HK-2 (cell line): ENCODE measurements around the gene SURF6.
"Not testable (repeated sequence)": the region's sequence is repeated elsewhere in the genome, so short reads cannot be mapped to it uniquely, and the experiment has no call there.

Experiments used
- DNase-seq: peaks from one replicate; pipeline ENCODE4 v3.0.0-alpha.2; 2018; ENCODE audit not compliant: unreplicated experiment

SURF6 gene

GRCh38 chr9:133335924-133336811 is at the start of gene SURF6:
SURF6 (minus strand) TSS chr9:133336188; CDS start chr9:133336132, 56 bp downstream.
- peak; percentile 94 for DNase-seq

- no peak for DNase-seq
These were observed 49.5 kb upstream of the SURF6 start for GRCh38 chr9:133385452-133385851.

GRCh38 chr9:133384736-133385321 is 48.8 kb upstream of the SURF6 start:
- no peak for DNase-seq

- DNase-seq = no peak
These were observed 47.5 kb upstream of the SURF6 start for GRCh38 chr9:133383438-133383837.

GRCh38 chr9:133382507-133383141 is 46.6 kb upstream of the SURF6 start:
- DNase-seq = no peak

- no peak for DNase-seq
These were observed 44.7 kb upstream of the SURF6 start for GRCh38 chr9:133380734-133381133.

GRCh38 chr9:133379153-133380086 is 43.4 kb upstream of the SURF6 start:
- DNase-seq = no peak

GRCh38 chr9:133378408-133378962 is 42.5 kb upstream of the SURF6 start:
- DNase-seq = no peak

GRCh38 chr9:133377721-133378216 is 41.8 kb upstream of the SURF6 start:
- DNase-seq = no peak

- DNase-seq = not testable (repeated sequence)
These were observed 41.3 kb upstream of the SURF6 start for GRCh38 chr9:133377280-133377679.

- DNase-seq = peak; percentile 96
These were observed 40.0 kb upstream of the SURF6 start, which contains the start of the genes STKLD1 and SURF4 for GRCh38 chr9:133375724-133376654. STKLD1 (plus strand) TSS chr9:133376366; CDS start chr9:133376474, 108 bp downstream. SURF4 (minus strand) TSS chr9:133376060; CDS start chr9:133375969, 91 bp downstream.

GRCh38 chr9:133375116-133375723 is 39.2 kb upstream of the SURF6 start:
- peak; percentile 49 for DNase-seq

- no peak for DNase-seq
These were observed 38.7 kb upstream of the SURF6 start for GRCh38 chr9:133374612-133375115.

GRCh38 chr9:133372144-133372543 is 36.2 kb upstream of the SURF6 start:
- no peak for DNase-seq

- DNase-seq = no peak
These were observed 35.3 kb upstream of the SURF6 start for GRCh38 chr9:133371261-133371711.

GRCh38 chr9:133370685-133371084 is 34.7 kb upstream of the SURF6 start:
- DNase-seq = no peak

GRCh38 chr9:133369933-133370332 is 33.9 kb upstream of the SURF6 start:
- no peak for DNase-seq

- DNase-seq = no peak
These were observed 33.4 kb upstream of the SURF6 start for GRCh38 chr9:133369422-133369821.
